OCI-LY1 (cell line): ENCODE results near the gene THOC1.

Source experiments
- H2AFZ ChIP-seq: fragments of 200-600 bp; sonication (generic), shearing (Covaris generic); 2 replicates; pipeline ENCODE4 v1.6.0; 2014; ENCODE audit warnings: antibody characterized with exemption, mild to moderate bottlenecking, low read length
- H3F3A ChIP-seq: fragments of 200-600 bp; sonication (generic), shearing (Covaris generic); 2 replicates; pipeline ENCODE4 v1.6.0; 2014; ENCODE audit warnings: mild to moderate bottlenecking, antibody characterized with exemption, low read length, moderate library complexity; ENCODE audit not compliant: insufficient read depth
- H3K27ac ChIP-seq: fragments of 200-600 bp; sonication (generic); 2 replicates; pipeline ENCODE4 v1.5.1; 2014; ENCODE audit warnings: low read length, mixed run types, mild to moderate bottlenecking, low read depth; ENCODE audit not compliant: poor library complexity, severe bottlenecking
- H3K27me3 ChIP-seq: fragments of 200-600 bp; sonication (generic); 2 replicates; pipeline ENCODE4 v1.6.0; 2014; ENCODE audit warnings: antibody characterized with exemption, mild to moderate bottlenecking, low read length, moderate library complexity; ENCODE audit not compliant: insufficient read depth
- H3K36me3 ChIP-seq: fragments of 200-600 bp; sonication (generic); 2 replicates; pipeline ENCODE4 v1.6.1; 2014; ENCODE audit warnings: mild to moderate bottlenecking, antibody characterized with exemption, low read length, moderate library complexity, mixed read lengths; ENCODE audit not compliant: insufficient read depth
- H3K4me1 ChIP-seq: fragments of 200-600 bp; sonication (generic); 2 replicates; pipeline ENCODE4 v1.5.1; 2014; ENCODE audit warnings: mild to moderate bottlenecking, low read length, moderate library complexity; ENCODE audit not compliant: insufficient read depth, severe bottlenecking
- H3K4me2 ChIP-seq: fragments of 200-600 bp; sonication (generic), shearing (Covaris generic); 2 replicates; pipeline ENCODE4 v1.6.1; 2014; ENCODE audit warnings: low read length
- H3K4me3 ChIP-seq: fragments of 200-600 bp; sonication (generic); 2 replicates; pipeline ENCODE4 v1.5.1; 2014; ENCODE audit warnings: low read length, low read depth, mild to moderate bottlenecking, mixed read lengths; ENCODE audit not compliant: poor library complexity, severe bottlenecking
- H3K79me2 ChIP-seq: fragments of 200-600 bp; shearing (Covaris generic); 2 replicates; pipeline ENCODE4 v1.6.1; 2016; ENCODE audit warnings: mixed run types, low read length, mixed read lengths; ENCODE audit not compliant: insufficient read depth
- H3K9ac ChIP-seq: fragments of 200-600 bp; sonication (generic), shearing (Covaris generic); 2 replicates; pipeline ENCODE4 v1.6.1; 2014; ENCODE audit warnings: mild to moderate bottlenecking, low read length, mixed read lengths
- H3K9me2 ChIP-seq: fragments of 200-600 bp; sonication (generic), shearing (Covaris generic); 2 replicates; pipeline ENCODE4 v1.6.1; 2014; ENCODE audit warnings: low read depth, mild to moderate bottlenecking, low read length, mixed read lengths
- H3K9me3 ChIP-seq: fragments of 200-600 bp; shearing (Covaris generic); 2 replicates; pipeline ENCODE4 v1.6.1; 2014; ENCODE audit warnings: low read length, mixed read lengths
- H4K20me1 ChIP-seq: fragments of 200-600 bp; sonication (generic), shearing (Covaris generic); 2 replicates; pipeline ENCODE4 v1.6.0; 2016; ENCODE audit warnings: mild to moderate bottlenecking, low read length; ENCODE audit not compliant: insufficient read depth
- EZH2 ChIP-seq: fragments of 200-600 bp; sonication (generic), shearing (Covaris generic); IDR thresholded peaks from 2 replicates; pipeline ENCODE4 v1.8.0; 2017; ENCODE audit warnings: borderline replicate concordance, mixed run types, mild to moderate bottlenecking, antibody characterized with exemption, low read length, moderate library complexity, mixed read lengths
- TF ChIP-seq, protein P1 (sequence below): fragments of 200-600 bp; sonication (generic), shearing (Covaris generic); IDR thresholded peaks from 2 replicates; pipeline ENCODE4 v1.5.1; 2017; ENCODE audit warnings: mild to moderate bottlenecking, antibody characterized with exemption, low read length, moderate library complexity, mixed read lengths

THOC1 gene

DNA sequence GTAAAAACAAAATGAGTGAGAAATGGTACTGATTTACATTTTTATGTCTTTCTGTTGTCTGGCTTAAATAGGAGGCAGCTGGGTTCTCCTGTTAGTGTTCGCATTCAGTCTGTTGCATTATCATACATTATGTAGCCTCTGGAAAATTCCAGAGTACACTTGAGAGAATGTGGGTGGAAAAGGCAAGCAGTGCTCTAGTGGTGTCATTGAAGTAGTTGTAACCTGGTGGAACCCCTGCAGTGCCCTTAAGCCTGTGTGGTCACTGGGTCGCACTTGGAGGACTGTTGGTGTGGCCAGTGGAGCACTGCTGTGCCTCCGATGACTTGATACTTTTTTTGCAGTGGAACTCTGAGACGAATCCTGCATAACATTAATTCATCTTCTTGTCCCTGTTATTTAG lies 57.1 kb downstream of the THOC1 start:
- Histone ChIP-seq H3K9me3 (no peaks in the 10 kb centered on the region), H3K9ac (no peak overlapping the region), H3K4me2 (no peak overlapping the region), H3K4me3 (no peak overlapping the region), H3K27me3 (no peaks in the 10 kb centered on the region), H3K4me1 (no peaks in the 10 kb centered on the region), H3K9me2 (no peaks in the 10 kb centered on the region), H2AFZ (no peak overlapping the region), H3K36me3 (peaks cover 67% of the 10 kb centered on the region), H3F3A (no peaks in the 10 kb centered on the region), H3K79me2 (no peaks in the 10 kb centered on the region), H4K20me1 (no peaks in the 10 kb centered on the region), H3K27ac (no peak overlapping the region)
- TF ChIP-seq EZH2, result no peak
- TF ChIP-seq, protein P1, sequence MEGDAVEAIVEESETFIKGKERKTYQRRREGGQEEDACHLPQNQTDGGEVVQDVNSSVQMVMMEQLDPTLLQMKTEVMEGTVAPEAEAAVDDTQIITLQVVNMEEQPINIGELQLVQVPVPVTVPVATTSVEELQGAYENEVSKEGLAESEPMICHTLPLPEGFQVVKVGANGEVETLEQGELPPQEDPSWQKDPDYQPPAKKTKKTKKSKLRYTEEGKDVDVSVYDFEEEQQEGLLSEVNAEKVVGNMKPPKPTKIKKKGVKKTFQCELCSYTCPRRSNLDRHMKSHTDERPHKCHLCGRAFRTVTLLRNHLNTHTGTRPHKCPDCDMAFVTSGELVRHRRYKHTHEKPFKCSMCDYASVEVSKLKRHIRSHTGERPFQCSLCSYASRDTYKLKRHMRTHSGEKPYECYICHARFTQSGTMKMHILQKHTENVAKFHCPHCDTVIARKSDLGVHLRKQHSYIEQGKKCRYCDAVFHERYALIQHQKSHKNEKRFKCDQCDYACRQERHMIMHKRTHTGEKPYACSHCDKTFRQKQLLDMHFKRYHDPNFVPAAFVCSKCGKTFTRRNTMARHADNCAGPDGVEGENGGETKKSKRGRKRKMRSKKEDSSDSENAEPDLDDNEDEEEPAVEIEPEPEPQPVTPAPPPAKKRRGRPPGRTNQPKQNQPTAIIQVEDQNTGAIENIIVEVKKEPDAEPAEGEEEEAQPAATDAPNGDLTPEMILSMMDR, result no peak

DNA sequence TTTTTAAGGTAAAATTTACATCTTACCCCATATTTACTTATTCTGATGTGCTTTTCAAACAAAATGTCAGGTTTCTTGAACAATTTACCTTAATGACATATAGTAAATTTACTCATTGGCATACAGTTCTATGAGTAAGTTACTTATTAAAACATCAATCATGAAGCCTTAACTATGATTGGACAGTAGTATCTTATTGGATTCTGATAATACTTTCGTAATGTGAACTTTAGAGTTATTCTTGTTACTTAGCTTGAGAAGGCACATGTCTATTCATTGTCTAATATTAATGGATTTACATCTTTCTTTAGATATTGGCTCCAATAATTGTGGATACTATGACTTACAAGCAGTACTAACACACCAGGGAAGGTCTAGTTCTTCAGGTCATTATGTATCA lies 57.8 kb downstream of the THOC1 start:
- Histone ChIP-seq H3K4me1 (no peaks in the 10 kb centered on the region), H4K20me1 (no peaks in the 10 kb centered on the region), H3K36me3 (peaks cover 67% of the 10 kb centered on the region), H3K4me2 (no peak overlapping the region), H3K27me3 (no peaks in the 10 kb centered on the region), H3K9me3 (no peaks in the 10 kb centered on the region), H3F3A (no peaks in the 10 kb centered on the region), H3K4me3 (no peak overlapping the region), H2AFZ (no peak overlapping the region), H3K79me2 (no peaks in the 10 kb centered on the region), H3K9ac (no peak overlapping the region), H3K9me2 (no peaks in the 10 kb centered on the region), H3K27ac (no peak overlapping the region)
- TF ChIP-seq EZH2, result no peak
- TF ChIP-seq, protein P1, result no peak

DNA sequence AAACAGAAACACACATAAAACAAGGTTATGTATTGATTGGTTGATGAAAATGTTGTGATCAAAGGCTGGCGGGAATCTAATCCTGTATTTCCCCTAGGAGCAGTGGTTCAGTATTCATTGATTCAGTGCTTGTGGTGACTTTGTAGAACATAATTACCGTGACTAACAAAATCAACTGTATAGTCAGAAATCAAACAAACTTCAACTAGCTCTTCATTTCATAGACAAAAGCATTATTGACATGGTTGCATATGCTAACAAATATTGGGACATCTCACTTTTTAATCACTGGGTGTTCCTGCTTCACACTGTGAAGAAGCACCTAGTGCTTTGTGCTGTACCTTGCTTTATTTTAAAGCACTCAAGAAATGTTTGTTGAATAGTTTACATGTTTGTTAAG lies 68.1 kb downstream of the THOC1 start:
- no peak overlapping the region for H3K9ac ChIP-seq
- H3K4me3 ChIP-seq, result no peak overlapping the region
- peaks cover 56% of the 10 kb centered on the region for H3K36me3 ChIP-seq
- no peak overlapping the region for H2AFZ ChIP-seq
- H3K4me2 ChIP-seq, result no peak overlapping the region
- no peak overlapping the region for H3K27ac ChIP-seq
- no peaks in the 10 kb centered on the region for H3K9me3 ChIP-seq
- H3K9me2 ChIP-seq, result no peaks in the 10 kb centered on the region
- no peaks in the 10 kb centered on the region for H3K27me3 ChIP-seq
- TF ChIP-seq EZH2, result no peak
- TF ChIP-seq, protein P1, result no peak
- H4K20me1 ChIP-seq, result no peaks in the 10 kb centered on the region
- H3K4me1 ChIP-seq, result no peaks in the 10 kb centered on the region
- H3F3A ChIP-seq, result no peaks in the 10 kb centered on the region
- H3K79me2 ChIP-seq, result no peaks in the 10 kb centered on the region
